ENCODE results near the gene PHF21B.

PHF21B gene

GRCh38 chr22:44883011-44883421 lies 126.8 kb downstream of the PHF21B start:
- Histone ChIP-seq H3K36me3 (ENCODE audit: control insufficient read depth, insufficient read depth, low read length) (peaks cover 2% of the 10 kb centered on the region), H3K4me1 (ENCODE audit: control insufficient read depth, low read depth, low read length) (no peaks in the 10 kb centered on the region), H3K27ac (ENCODE audit: low read depth, low read length) (no peak overlapping the region), H2BK120ac (ENCODE audit: low read depth, low read length) (no peak overlapping the region), H2BK15ac (replicated peaks; ENCODE audit: low read depth) (no peak overlapping the region), H4K8ac (ENCODE audit: low read depth, low read length) (no peak overlapping the region), H3K4me2 (ENCODE audit: low read length) (no peak overlapping the region), H3K27me3 (ENCODE audit: insufficient read depth, low read length, poor library complexity) (no peaks in the 10 kb centered on the region), H3K9ac (ENCODE audit: low read length) (no peak overlapping the region), H2BK5ac (ENCODE audit: low read length) (no peak overlapping the region), H3K4ac (ENCODE audit: low read depth, low read length) (no peak overlapping the region), H3K79me1 (ENCODE audit: low read length) (no peaks in the 10 kb centered on the region), H2AK5ac (ENCODE audit: low read length) (no peak overlapping the region), H3K4me3 (ENCODE audit: low read length) (no peak overlapping the region), H3K18ac (ENCODE audit: low read length) (no peak overlapping the region), H4K5ac (ENCODE audit: low read length) (no peak overlapping the region), H3K79me2 (ENCODE audit: control insufficient read depth, insufficient read depth, low read length) (no peaks in the 10 kb centered on the region), H3K23ac (ENCODE audit: low read length) (no peak overlapping the region), H3K56ac (ENCODE audit: low read length) (no peak overlapping the region)
- WGBS (ENCODE audit: extremely low coverage, insufficient coverage, low lambda C conversion rate): no CpG with 5 or more reads among the region's 12 CpGs
- no peak for DNase-seq

GRCh38 chr22:44882226-44882905 lies 127.4 kb downstream of the PHF21B start:
- Histone ChIP-seq H3K36me3 (ENCODE audit: control insufficient read depth, insufficient read depth, low read length) (peaks cover 2% of the 10 kb centered on the region), H3K27me3 (ENCODE audit: insufficient read depth, low read length, poor library complexity) (no peaks in the 10 kb centered on the region)

GRCh38 chr22:44881624-44882023 lies 128.2 kb downstream of the PHF21B start:
- Histone ChIP-seq H3K9ac (ENCODE audit: low read length) (no peak overlapping the region), H4K8ac (ENCODE audit: low read depth, low read length) (no peak overlapping the region), H3K4me3 (ENCODE audit: low read length) (no peak overlapping the region), H3K4me2 (ENCODE audit: low read length) (no peak overlapping the region), H3K18ac (ENCODE audit: low read length) (no peak overlapping the region), H2BK5ac (ENCODE audit: low read length) (no peak overlapping the region), H2BK120ac (ENCODE audit: low read depth, low read length) (no peak overlapping the region), H3K79me2 (ENCODE audit: control insufficient read depth, insufficient read depth, low read length) (no peaks in the 10 kb centered on the region), H3K4ac (ENCODE audit: low read depth, low read length) (no peak overlapping the region), H3K56ac (ENCODE audit: low read length) (no peak overlapping the region), H2AK5ac (ENCODE audit: low read length) (no peak overlapping the region), H3K27ac (ENCODE audit: low read depth, low read length) (no peak overlapping the region), H3K23ac (ENCODE audit: low read length) (no peak overlapping the region), H4K5ac (ENCODE audit: low read length) (no peak overlapping the region), H3K79me1 (ENCODE audit: low read length) (no peaks in the 10 kb centered on the region), H3K27me3 (ENCODE audit: insufficient read depth, low read length, poor library complexity) (no peaks in the 10 kb centered on the region), H3K36me3 (ENCODE audit: control insufficient read depth, insufficient read depth, low read length) (peaks cover 2% of the 10 kb centered on the region), H3K4me1 (ENCODE audit: control insufficient read depth, low read depth, low read length) (no peaks in the 10 kb centered on the region), H2BK15ac (replicated peaks; ENCODE audit: low read depth) (no peak overlapping the region)
- no peak for DNase-seq
- no CpG with 5 or more reads among the region's 24 CpGs for WGBS (ENCODE audit: extremely low coverage, insufficient coverage, low lambda C conversion rate)

More at GRCh38 chr22:44882226-44882905, 127.4 kb downstream of the PHF21B start:
- Histone ChIP-seq H3K23ac (ENCODE audit: low read length) (no peak overlapping the region), H3K18ac (ENCODE audit: low read length) (no peak overlapping the region), H2BK120ac (ENCODE audit: low read depth, low read length) (no peak overlapping the region), H2BK15ac (replicated peaks; ENCODE audit: low read depth) (no peak overlapping the region), H3K4me2 (ENCODE audit: low read length) (no peak overlapping the region), H4K8ac (ENCODE audit: low read depth, low read length) (no peak overlapping the region), H3K4me3 (ENCODE audit: low read length) (no peak overlapping the region), H2AK5ac (ENCODE audit: low read length) (no peak overlapping the region), H3K4me1 (ENCODE audit: control insufficient read depth, low read depth, low read length) (no peaks in the 10 kb centered on the region), H4K5ac (ENCODE audit: low read length) (no peak overlapping the region), H3K79me1 (ENCODE audit: low read length) (no peaks in the 10 kb centered on the region), H3K79me2 (ENCODE audit: control insufficient read depth, insufficient read depth, low read length) (no peaks in the 10 kb centered on the region), H3K4ac (ENCODE audit: low read depth, low read length) (no peak overlapping the region), H3K27ac (ENCODE audit: low read depth, low read length) (no peak overlapping the region), H2BK5ac (ENCODE audit: low read length) (no peak overlapping the region), H3K56ac (ENCODE audit: low read length) (no peak overlapping the region), H3K9ac (ENCODE audit: low read length) (no peak overlapping the region)
- no CpG with 5 or more reads among the region's 26 CpGs for WGBS (ENCODE audit: extremely low coverage, insufficient coverage, low lambda C conversion rate)
- no peak for DNase-seq

- no peak overlapping the region for H3K27ac ChIP-seq (ENCODE audit: low read depth, low read length)
- peaks cover 2% of the 10 kb centered on the region for H3K36me3 ChIP-seq (ENCODE audit: control insufficient read depth, insufficient read depth, low read length)
- no peak overlapping the region for H3K4me3 ChIP-seq (ENCODE audit: low read length)
These were observed 129.1 kb downstream of the PHF21B start for GRCh38 chr22:44880610-44881290.

GRCh38 chr22:44879301-44879680 lies 130.5 kb downstream of the PHF21B start:
- Histone ChIP-seq H3K79me1 (ENCODE audit: low read length) (no peaks in the 10 kb centered on the region), H2BK5ac (ENCODE audit: low read length) (no peak overlapping the region), H2AK5ac (ENCODE audit: low read length) (no peak overlapping the region), H3K56ac (ENCODE audit: low read length) (no peak overlapping the region), H2BK120ac (ENCODE audit: low read depth, low read length) (no peak overlapping the region), H3K4me3 (ENCODE audit: low read length) (no peak overlapping the region), H3K9ac (ENCODE audit: low read length) (no peak overlapping the region), H3K23ac (ENCODE audit: low read length) (no peak overlapping the region), H4K5ac (ENCODE audit: low read length) (no peak overlapping the region), H3K18ac (ENCODE audit: low read length) (no peak overlapping the region), H3K36me3 (ENCODE audit: control insufficient read depth, insufficient read depth, low read length) (peaks cover 2% of the 10 kb centered on the region), H3K4me2 (ENCODE audit: low read length) (no peak overlapping the region), H3K27me3 (ENCODE audit: insufficient read depth, low read length, poor library complexity) (no peaks in the 10 kb centered on the region), H4K8ac (ENCODE audit: low read depth, low read length) (no peak overlapping the region), H3K27ac (ENCODE audit: low read depth, low read length) (no peak overlapping the region), H2BK15ac (replicated peaks; ENCODE audit: low read depth) (no peak overlapping the region), H3K4me1 (ENCODE audit: control insufficient read depth, low read depth, low read length) (no peaks in the 10 kb centered on the region), H3K4ac (ENCODE audit: low read depth, low read length) (no peak overlapping the region), H3K79me2 (ENCODE audit: control insufficient read depth, insufficient read depth, low read length) (no peaks in the 10 kb centered on the region)
- no peak for DNase-seq
- no CpG with 5 or more reads among the region's 12 CpGs for WGBS (ENCODE audit: extremely low coverage, insufficient coverage, low lambda C conversion rate)

More at GRCh38 chr22:44880610-44881290, 129.1 kb downstream of the PHF21B start:
- H4K8ac ChIP-seq (ENCODE audit: low read depth, low read length): no peak overlapping the region
- no peak overlapping the region for H4K5ac ChIP-seq (ENCODE audit: low read length)
- no peak overlapping the region for H3K4ac ChIP-seq (ENCODE audit: low read depth, low read length)
- H2BK15ac ChIP-seq (replicated peaks; ENCODE audit: low read depth): no peak overlapping the region
- H2AK5ac ChIP-seq (ENCODE audit: low read length): no peak overlapping the region
- no peaks in the 10 kb centered on the region for H3K27me3 ChIP-seq (ENCODE audit: insufficient read depth, low read length, poor library complexity)
- WGBS (ENCODE audit: extremely low coverage, insufficient coverage, low lambda C conversion rate): no CpG with 5 or more reads among the region's 19 CpGs
- H3K4me1 ChIP-seq (ENCODE audit: control insufficient read depth, low read depth, low read length): no peaks in the 10 kb centered on the region
- no peak overlapping the region for H2BK120ac ChIP-seq (ENCODE audit: low read depth, low read length)
- H3K18ac ChIP-seq (ENCODE audit: low read length): no peak overlapping the region
- no peaks in the 10 kb centered on the region for H3K79me1 ChIP-seq (ENCODE audit: low read length)
- no peak for DNase-seq
- no peak overlapping the region for H3K4me2 ChIP-seq (ENCODE audit: low read length)
- H3K9ac ChIP-seq (ENCODE audit: low read length): no peak overlapping the region
- H3K56ac ChIP-seq (ENCODE audit: low read length): no peak overlapping the region
- no peak overlapping the region for H3K23ac ChIP-seq (ENCODE audit: low read length)
- no peaks in the 10 kb centered on the region for H3K79me2 ChIP-seq (ENCODE audit: control insufficient read depth, insufficient read depth, low read length)
- no peak overlapping the region for H2BK5ac ChIP-seq (ENCODE audit: low read length)
